Uterus (tissue), 4 donors: ENCODE results near the gene UBALD2. TPM values are rescaled to one million over a fixed set of nuclear protein-coding genes. Genes with fewer than 3 reads are reported as not detected.
"Not testable (repeated sequence)": the region's sequence is repeated elsewhere in the genome, so short reads cannot be mapped to it uniquely, and the experiment has no call there.

Experiments used
- DNase-seq, 2 donors: peaks; one replicate each; pipeline ENCODE4 v3.0.0-alpha.2; 2019 to 2020
- H3K27ac ChIP-seq, 2 donors: fragments of 200-600 bp; sonication (generic); 1 replicate in 1 of 2; 2 replicates in 1 of 2; pipeline ENCODE4 v1.5.1; 2016 to 2018
- H3K27me3 ChIP-seq, 2 donors: fragments of 200-600 bp; sonication (generic); one replicate each; pipeline ENCODE4 v1.5.1; 2018 to 2019; ENCODE audit warnings: control low read depth in 1 of 2
- H3K36me3 ChIP-seq, 2 donors: fragments of 200-600 bp; sonication (generic); one replicate each; pipeline ENCODE4 v1.5.1; 2019; ENCODE audit warnings: control low read depth in 1 of 2
- H3K4me1 ChIP-seq, 2 donors: fragments of 200-600 bp; sonication (generic); one replicate each; pipeline ENCODE4 v1.5.1; 2018 to 2019; ENCODE audit warnings: control low read depth in 1 of 2
- H3K4me3 ChIP-seq, 2 donors: fragments of 200-600 bp; sonication (generic); 1 replicate in 1 of 2; 2 replicates in 1 of 2; pipeline ENCODE4 v1.5.1; 2018 to 2019; ENCODE audit warnings: mild to moderate bottlenecking in 1 of 2
- H3K9me3 ChIP-seq, 2 donors: fragments of 200-600 bp; sonication (generic); one replicate each; pipeline ENCODE4 v1.5.1; 2019; ENCODE audit warnings: control low read depth in 1 of 2
- POLR2A ChIP-seq, 2 donors: fragments of 450-650 bp; IDR thresholded peaks; one replicate each; pipeline ENCODE4 v1.6.1; 2016; ENCODE audit warnings: antibody characterized with exemption in 2 of 2, mild to moderate bottlenecking in 1 of 2, moderate library complexity in 1 of 2
- intact Hi-C: fragments of 100-400 bp; cut with DNase I; formaldehyde crosslinking; loops from one replicate; pipeline ENCODE4 v1.15.1; 2023; ENCODE audit warnings: low total_unique reads
- total RNA-seq, 4 donors: library from RNA; depleted of rRNA in 3 of 4; stranded (reverse); fragments of >200 nt in 3 of 4; gene quantifications; one replicate each; pipeline versions ENCODE4 v1.1.0 to v1.2.4, GENCODE V29; 2014 to 2023
- TF ChIP-seq, protein P1 (sequence below), 4 experiments: fragments of 200-600 bp in 2 of 4; fragments of 450-650 bp in 2 of 4; sonication (generic) in 2 of 4; IDR thresholded peaks; one replicate each; pipeline ENCODE4 v1.5.1; 2016 to 2019; ENCODE audit warnings: antibody characterized with exemption in 4 of 4, mild to moderate bottlenecking in 2 of 4, moderate library complexity in 1 of 4
- donor health status: DM: yes; HTN: yes; CAD: no.

Gene UBALD2
- total RNA-seq, 4 donors from 2014 or later, result 2.0 to 17.4 (median 9.2) TPM

DNA sequence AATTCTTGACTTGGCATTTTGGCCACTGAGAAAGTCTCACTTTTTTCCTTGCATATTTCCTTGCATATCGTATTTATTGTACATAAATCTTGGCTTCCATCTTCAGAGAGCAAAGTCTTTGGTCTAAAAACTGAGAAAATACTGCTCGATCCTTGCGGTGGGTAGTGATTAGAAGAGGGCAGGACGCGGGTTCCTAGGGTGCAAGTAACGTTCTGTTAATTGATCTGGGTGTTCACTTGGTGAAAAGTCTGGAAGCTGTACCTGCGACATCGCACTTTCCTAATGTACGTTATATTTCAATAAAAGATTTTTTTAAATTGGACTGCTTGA, 758 bp upstream of the UBALD2 start:
- H3K4me1 ChIP-seq, result peaks cover 0 to 22% of the 10 kb centered on the region in 2 donors
- intact Hi-C loops, result no loop called here
- no peaks in the 10 kb centered on the region for H3K9me3 ChIP-seq
- TF ChIP-seq, protein P1, sequence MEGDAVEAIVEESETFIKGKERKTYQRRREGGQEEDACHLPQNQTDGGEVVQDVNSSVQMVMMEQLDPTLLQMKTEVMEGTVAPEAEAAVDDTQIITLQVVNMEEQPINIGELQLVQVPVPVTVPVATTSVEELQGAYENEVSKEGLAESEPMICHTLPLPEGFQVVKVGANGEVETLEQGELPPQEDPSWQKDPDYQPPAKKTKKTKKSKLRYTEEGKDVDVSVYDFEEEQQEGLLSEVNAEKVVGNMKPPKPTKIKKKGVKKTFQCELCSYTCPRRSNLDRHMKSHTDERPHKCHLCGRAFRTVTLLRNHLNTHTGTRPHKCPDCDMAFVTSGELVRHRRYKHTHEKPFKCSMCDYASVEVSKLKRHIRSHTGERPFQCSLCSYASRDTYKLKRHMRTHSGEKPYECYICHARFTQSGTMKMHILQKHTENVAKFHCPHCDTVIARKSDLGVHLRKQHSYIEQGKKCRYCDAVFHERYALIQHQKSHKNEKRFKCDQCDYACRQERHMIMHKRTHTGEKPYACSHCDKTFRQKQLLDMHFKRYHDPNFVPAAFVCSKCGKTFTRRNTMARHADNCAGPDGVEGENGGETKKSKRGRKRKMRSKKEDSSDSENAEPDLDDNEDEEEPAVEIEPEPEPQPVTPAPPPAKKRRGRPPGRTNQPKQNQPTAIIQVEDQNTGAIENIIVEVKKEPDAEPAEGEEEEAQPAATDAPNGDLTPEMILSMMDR (IDR thresholded peaks at IDR 0.05), result no peak
- TF ChIP-seq POLR2A (IDR thresholded peaks at IDR 0.05), result no peak
- no peaks in the 10 kb centered on the region for H3K27me3 ChIP-seq
- H3K27ac ChIP-seq, result peak overlapping the region; percentile 58 to 75
- no peaks in the 10 kb centered on the region for H3K36me3 ChIP-seq
- H3K4me3 ChIP-seq, result no peak overlapping the region
- DNase-seq, result no peak

DNA sequence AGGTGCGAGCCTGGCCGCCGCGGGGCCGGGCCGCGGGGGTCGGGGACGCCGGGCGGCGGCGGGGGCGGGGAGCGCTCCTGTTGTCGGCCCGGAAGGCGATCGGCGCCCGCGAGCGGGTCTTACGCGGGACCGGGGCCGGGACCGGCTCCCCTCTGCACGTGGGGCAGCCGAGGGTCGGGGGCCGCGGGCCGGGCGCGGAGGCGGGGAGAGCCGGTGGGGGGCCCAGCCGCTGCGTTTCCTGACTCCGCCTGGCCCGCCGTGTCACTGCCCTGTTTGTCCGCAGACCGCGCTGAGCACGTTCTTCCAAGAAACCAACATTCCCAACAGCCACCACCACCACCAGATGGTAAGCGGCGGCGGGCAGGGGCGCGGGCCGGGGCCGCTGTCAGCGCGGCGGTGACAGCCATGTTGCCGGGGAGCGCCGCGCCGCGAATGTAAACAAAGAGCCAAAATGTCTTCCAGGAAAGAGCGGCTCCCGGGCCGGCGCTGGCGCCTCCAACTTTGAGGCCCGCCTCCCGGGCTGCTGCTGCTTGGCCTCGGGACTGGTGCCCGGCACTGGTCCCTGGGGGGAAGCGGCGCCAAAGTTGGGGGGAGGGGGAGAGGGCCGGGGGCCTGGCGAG, 586 bp downstream of the UBALD2 start:
- no peaks in the 10 kb centered on the region for H3K36me3 ChIP-seq
- peak overlapping the region; percentile 83 to 92 for H3K27ac ChIP-seq
- TF ChIP-seq POLR2A (IDR thresholded peaks at IDR 0.05), result no peak
- TF ChIP-seq, protein P1 (IDR thresholded peaks at IDR 0.05), result no peak
- peak overlapping the region; percentile 57 to 95 for H3K4me3 ChIP-seq
- no peaks in the 10 kb centered on the region for H3K9me3 ChIP-seq
- H3K4me1 ChIP-seq, result peaks cover 0 to 23% of the 10 kb centered on the region in 2 donors
- intact Hi-C loops, result no loop called here
- H3K27me3 ChIP-seq, result no peaks in the 10 kb centered on the region
- peak in 1 of 2 donors; percentile 50 for DNase-seq

DNA sequence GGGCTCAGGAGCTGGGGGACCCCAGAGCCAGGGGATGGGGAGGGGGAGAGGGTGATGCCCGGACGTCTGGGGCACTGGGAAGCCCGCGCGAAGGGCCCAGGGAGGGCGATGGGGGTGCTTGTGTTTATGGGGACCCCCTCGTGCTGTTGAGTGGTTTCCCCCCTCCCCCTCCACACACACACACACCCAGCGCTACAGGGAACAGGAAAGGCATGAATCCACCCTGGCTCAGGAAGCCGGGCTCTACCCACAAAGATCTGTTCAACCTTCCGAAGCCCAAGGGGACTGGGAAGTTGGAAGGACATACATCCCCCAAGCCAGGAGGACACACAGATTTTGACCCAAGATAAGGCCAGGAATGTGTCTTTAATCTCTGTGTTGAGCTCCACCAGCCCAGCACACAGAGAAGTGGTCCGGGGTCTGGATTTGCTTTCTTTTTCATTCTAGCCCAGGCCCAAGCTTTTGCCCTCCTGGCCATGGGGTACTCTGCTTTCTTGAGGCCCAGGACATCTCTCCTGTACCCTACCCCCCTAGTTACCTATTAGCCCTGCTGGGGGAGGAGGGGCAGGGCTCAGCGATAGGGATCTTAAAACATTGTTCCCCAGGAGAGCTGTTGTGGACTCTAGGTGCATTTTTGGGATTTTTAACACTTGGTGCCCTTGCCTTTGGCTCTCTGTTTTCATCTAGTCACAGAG, 1.2 kb downstream of the UBALD2 start:
- H3K4me1 ChIP-seq, result peaks cover 0 to 23% of the 10 kb centered on the region in 2 donors
- H3K36me3 ChIP-seq, result no peaks in the 10 kb centered on the region
- H3K27me3 ChIP-seq, result no peaks in the 10 kb centered on the region
- no peak for DNase-seq
- peak overlapping the region; percentile 83 to 92 for H3K27ac ChIP-seq
- TF ChIP-seq POLR2A (IDR thresholded peaks at IDR 0.05), result no peak
- TF ChIP-seq, protein P1 (IDR thresholded peaks at IDR 0.05), result no peak
- H3K4me3 ChIP-seq, result peak overlapping the region; percentile 57 to 95
- intact Hi-C loops, result no loop called here
- H3K9me3 ChIP-seq, result no peaks in the 10 kb centered on the region

DNA sequence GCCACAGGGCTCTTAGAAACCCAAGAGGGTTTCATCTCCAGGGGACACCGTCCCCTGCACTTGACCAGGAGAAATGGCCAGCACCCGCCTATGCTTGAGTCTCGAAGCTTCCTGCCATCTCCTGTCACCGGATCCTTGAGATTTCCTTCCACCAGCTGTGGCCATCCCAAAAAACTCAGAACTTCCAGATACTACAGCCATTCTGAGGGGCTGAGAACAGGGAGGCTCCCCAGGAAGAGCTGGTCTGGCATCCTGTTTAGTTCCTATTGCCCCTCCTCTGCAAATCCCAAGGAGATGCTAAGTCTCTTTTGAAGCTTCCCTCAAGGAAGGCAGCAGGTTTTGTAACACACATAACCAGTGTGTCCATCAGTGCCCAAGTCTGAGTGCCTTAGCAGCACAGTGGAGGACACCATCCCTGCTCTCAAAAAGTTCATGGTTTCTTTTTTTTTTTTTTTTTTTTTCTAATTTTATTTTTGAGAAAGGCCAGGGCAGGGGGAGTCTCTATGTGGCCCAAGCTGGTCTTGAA, 2.0 kb downstream of the UBALD2 start:
- H3K4me1 ChIP-seq, result peaks cover 0 to 27% of the 10 kb centered on the region in 2 donors
- H3K4me3 ChIP-seq, result peak overlapping the region; percentile 57 to 95
- intact Hi-C loops, result no loop called here
- H3K27ac ChIP-seq, result peak overlapping the region; percentile 83 to 92
- H3K9me3 ChIP-seq, result no peaks in the 10 kb centered on the region
- TF ChIP-seq, protein P1 (IDR thresholded peaks at IDR 0.05), result no peak
- no peak for TF ChIP-seq POLR2A (IDR thresholded peaks at IDR 0.05)
- H3K36me3 ChIP-seq, result no peaks in the 10 kb centered on the region
- DNase-seq, result no peak
- H3K27me3 ChIP-seq, result no peaks in the 10 kb centered on the region

DNA sequence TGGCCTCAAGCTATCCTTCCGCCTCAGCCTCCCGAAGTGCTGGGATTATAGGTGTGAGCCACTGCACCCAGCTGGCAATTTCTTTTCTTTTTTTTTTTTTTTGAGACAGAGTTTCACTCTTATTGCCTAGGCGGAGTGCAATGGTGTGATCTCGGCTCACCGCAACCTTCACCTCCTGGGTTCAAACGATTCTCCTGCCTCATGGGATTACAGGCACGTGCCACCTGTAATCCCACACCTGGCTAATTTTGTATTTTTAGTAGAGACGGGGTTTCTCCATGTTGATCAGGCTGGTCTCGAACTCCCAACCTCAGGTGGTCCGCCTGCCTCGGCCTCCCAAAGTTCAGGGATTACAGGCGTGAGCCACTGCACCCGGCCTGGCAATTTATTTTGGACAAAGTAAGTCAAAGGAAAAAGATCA, 2.4 kb downstream of the UBALD2 start:
- H3K36me3 ChIP-seq, intact Hi-C loops, DNase-seq, H3K4me3 ChIP-seq, H3K27me3 ChIP-seq, H3K9me3 ChIP-seq: not testable (repeated sequence)
- peak overlapping the region in 1 of 2 donors; percentile 57 for H3K27ac ChIP-seq
- H3K4me1 ChIP-seq, result peaks cover 0 to 27% of the 10 kb centered on the region in 2 donors
